Neural crest cell (in vitro differentiated cells): ENCODE data around the gene STX17. TPM values are rescaled to one million over a fixed set of nuclear protein-coding genes. Genes with fewer than 3 reads are reported as not detected.

Experiments used
- DNase-seq: peaks from one replicate; pipeline ENCODE4 v3.0.0; 2021; ENCODE audit warnings: low read depth, mixed read lengths, low spot score
- H3K27ac Mint-ChIP-seq: one replicate; pipeline ENCODE4 v1.8.0; 2021; ENCODE audit warnings: mild to moderate bottlenecking, mixed read lengths; ENCODE audit not compliant: unreplicated experiment
- H3K27me3 Mint-ChIP-seq: 2 replicates; pipeline ENCODE4 v1.8.0; 2021; ENCODE audit warnings: low read depth, mild to moderate bottlenecking, mixed read lengths
- H3K36me3 Mint-ChIP-seq: 2 replicates; pipeline ENCODE4 v1.8.0; 2021; ENCODE audit warnings: low read depth, mild to moderate bottlenecking, mixed read lengths
- H3K4me1 Mint-ChIP-seq: 2 replicates; pipeline ENCODE4 v1.8.0; 2021; ENCODE audit warnings: mixed read lengths
- H3K4me3 Mint-ChIP-seq: one replicate; pipeline ENCODE4 v1.8.0; 2021; ENCODE audit warnings: mild to moderate bottlenecking, mixed read lengths
- H3K9me3 Mint-ChIP-seq: 2 replicates; pipeline ENCODE4 v1.8.0; 2021; ENCODE audit warnings: mixed read lengths
- total RNA-seq: library from RNA; stranded (reverse); gene quantifications from 2 replicates; pipeline ENCODE4 v1.2.1, GENCODE V29; 2021
- TF ChIP-seq, protein P1 (sequence below): fragments of 200-600 bp; sonication (generic); conservative IDR thresholded peaks from 2 replicates; pipeline ENCODE4 v1.5.0; 2021; ENCODE audit warnings: antibody characterized with exemption, mild to moderate bottlenecking

The STX17 gene
- total RNA-seq, 1 donor from 2014 or later, result 24.3 TPM

DNA sequence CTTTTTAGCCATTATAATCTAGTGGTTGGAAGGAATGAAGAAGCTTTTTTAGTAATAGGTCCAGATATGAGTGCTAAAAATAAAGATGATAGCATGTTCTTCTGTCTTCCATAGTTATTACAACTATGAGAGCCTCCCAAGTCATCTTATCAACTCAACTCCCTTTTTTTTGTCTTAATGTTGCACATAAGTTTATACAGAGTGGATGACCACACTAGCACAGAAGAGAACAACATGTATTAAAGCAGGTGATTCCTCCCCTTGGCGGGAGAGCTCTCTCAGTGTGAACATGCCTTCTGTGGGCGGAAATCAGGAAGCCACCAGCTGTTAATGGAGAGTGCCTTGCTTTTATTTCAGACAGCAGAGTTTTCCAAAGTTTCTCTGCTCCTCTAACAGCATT is 40.1 kb upstream of the STX17 start:
- H3K27me3 Mint-ChIP-seq, result no peaks in the 10 kb centered on the region
- H3K36me3 Mint-ChIP-seq, result no peaks in the 10 kb centered on the region
- H3K27ac Mint-ChIP-seq, result no peak overlapping the region
- H3K4me1 Mint-ChIP-seq, result peaks cover 12% of the 10 kb centered on the region
- DNase-seq, result no peak
- TF ChIP-seq, protein P1, sequence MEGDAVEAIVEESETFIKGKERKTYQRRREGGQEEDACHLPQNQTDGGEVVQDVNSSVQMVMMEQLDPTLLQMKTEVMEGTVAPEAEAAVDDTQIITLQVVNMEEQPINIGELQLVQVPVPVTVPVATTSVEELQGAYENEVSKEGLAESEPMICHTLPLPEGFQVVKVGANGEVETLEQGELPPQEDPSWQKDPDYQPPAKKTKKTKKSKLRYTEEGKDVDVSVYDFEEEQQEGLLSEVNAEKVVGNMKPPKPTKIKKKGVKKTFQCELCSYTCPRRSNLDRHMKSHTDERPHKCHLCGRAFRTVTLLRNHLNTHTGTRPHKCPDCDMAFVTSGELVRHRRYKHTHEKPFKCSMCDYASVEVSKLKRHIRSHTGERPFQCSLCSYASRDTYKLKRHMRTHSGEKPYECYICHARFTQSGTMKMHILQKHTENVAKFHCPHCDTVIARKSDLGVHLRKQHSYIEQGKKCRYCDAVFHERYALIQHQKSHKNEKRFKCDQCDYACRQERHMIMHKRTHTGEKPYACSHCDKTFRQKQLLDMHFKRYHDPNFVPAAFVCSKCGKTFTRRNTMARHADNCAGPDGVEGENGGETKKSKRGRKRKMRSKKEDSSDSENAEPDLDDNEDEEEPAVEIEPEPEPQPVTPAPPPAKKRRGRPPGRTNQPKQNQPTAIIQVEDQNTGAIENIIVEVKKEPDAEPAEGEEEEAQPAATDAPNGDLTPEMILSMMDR, result no peak
- no peaks in the 10 kb centered on the region for H3K9me3 Mint-ChIP-seq
- H3K4me3 Mint-ChIP-seq, result no peak overlapping the region

DNA sequence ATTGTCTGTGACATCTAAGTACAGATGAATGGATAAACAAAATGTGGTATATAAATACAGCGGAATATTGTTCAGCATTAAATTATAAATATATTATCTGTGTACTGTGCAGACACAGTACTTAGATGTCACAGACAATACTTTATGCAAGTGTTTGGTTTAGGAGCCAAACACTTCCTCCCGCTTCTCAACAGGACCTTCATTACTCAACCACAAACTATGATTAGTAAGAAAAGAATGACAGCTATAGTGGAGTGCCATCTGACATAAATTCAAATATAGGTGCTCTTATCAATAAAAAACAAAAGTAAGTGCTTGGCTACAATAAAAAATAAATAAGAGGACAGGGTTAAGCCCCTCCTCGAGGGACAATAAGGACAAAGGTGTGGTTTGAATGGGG is 38.9 kb upstream of the STX17 start:
- no peaks in the 10 kb centered on the region for H3K36me3 Mint-ChIP-seq
- no peaks in the 10 kb centered on the region for H3K9me3 Mint-ChIP-seq
- H3K27ac Mint-ChIP-seq, result no peak overlapping the region
- peaks cover 11% of the 10 kb centered on the region for H3K4me1 Mint-ChIP-seq
- no peak for DNase-seq
- TF ChIP-seq, protein P1, result no peak
- H3K4me3 Mint-ChIP-seq, result no peak overlapping the region
- H3K27me3 Mint-ChIP-seq, result no peaks in the 10 kb centered on the region

DNA sequence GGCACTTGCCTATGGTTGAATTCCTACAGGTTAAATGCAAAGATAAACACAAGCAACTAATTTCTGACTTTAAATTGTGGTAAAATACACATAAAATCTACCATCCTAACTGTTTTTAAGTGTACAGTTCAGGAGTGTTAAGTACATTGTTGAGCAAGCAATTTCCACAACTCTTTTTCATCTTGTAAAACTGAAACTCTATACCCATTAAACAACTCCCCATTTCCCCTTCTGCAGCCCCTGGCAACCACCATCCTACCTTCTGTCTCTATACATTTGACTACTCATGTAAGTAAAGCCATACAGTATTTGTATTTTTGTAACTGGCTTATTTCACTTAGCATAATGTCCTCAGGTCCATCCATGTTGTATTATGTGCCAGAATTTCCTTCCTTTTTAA is 38.5 kb upstream of the STX17 start:
- no peaks in the 10 kb centered on the region for H3K36me3 Mint-ChIP-seq
- TF ChIP-seq, protein P1, result no peak
- no peak for DNase-seq
- no peaks in the 10 kb centered on the region for H3K27me3 Mint-ChIP-seq
- no peak overlapping the region for H3K27ac Mint-ChIP-seq
- peaks cover 7% of the 10 kb centered on the region for H3K4me1 Mint-ChIP-seq
- H3K9me3 Mint-ChIP-seq, result no peaks in the 10 kb centered on the region
- no peak overlapping the region for H3K4me3 Mint-ChIP-seq

DNA sequence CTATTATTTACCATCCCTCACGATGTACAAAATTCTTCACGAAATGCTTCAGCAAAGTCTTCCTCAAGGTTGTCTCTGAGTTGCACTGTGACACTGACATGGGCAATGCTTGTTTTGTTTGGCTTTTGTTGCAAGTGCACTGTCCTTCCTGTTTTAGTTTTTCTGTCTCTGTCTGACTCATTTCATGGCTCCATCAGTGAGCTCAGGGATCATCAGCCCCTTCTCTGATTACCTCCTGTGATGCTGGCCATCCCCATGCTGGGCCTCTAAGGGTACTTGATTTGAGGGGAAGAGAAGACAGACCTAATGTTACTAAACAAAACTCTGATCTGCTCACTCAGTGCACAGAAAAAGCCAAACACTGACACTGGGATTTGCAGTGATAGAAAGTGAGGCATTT is 37.6 kb upstream of the STX17 start:
- Mint-ChIP-seq H3K9me3 (no peaks in the 10 kb centered on the region), H3K36me3 (no peaks in the 10 kb centered on the region), H3K4me1 (no peaks in the 10 kb centered on the region), H3K27me3 (no peaks in the 10 kb centered on the region), H3K27ac (no peak overlapping the region), H3K4me3 (no peak overlapping the region)
- DNase-seq, result no peak
- TF ChIP-seq, protein P1, result no peak

DNA sequence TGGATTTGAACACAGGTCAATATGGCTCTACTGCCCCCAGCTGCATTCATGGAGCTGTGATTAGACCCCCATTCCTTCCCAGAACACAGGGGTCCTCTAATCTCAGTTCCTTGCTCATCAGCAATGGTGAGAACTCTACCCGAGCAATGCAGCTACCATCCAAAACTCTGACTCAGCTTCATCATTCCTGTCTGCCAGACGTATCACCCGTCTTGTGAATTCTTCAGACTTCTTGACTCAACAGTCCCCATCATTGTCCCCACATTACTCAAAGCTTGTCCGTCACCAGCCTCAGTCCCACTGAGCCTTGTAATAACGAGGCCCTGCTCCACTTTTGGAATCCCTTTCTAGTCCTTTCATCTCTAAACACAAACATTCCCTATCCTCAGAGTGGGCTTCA is 36.3 kb upstream of the STX17 start:
- TF ChIP-seq, protein P1, result no peak
- no peaks in the 10 kb centered on the region for H3K9me3 Mint-ChIP-seq
- DNase-seq, result no peak
- H3K36me3 Mint-ChIP-seq, result no peaks in the 10 kb centered on the region
- no peak overlapping the region for H3K4me3 Mint-ChIP-seq
- H3K27me3 Mint-ChIP-seq, result no peaks in the 10 kb centered on the region
- H3K27ac Mint-ChIP-seq, result no peak overlapping the region
- H3K4me1 Mint-ChIP-seq, result no peaks in the 10 kb centered on the region

DNA sequence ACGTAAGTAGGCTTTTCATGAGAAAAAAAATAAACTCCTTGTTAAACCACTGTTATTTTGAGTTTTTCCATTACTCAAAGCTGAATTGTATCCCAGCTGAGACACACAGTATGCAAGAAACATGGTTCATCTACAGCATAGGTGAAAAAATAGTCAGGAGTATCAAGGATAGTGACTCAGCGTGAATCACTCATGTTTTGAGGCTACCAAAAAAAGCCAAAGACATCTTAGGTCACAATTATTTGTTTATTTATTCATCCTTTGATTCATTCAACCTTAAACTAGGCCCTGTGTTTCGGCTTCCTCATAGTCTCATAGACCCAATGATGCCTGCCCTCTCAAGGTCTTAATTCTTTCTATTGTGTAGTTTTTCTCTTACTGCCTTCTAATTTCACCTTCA is 32.9 kb upstream of the STX17 start:
- TF ChIP-seq, protein P1, result no peak
- H3K4me3 Mint-ChIP-seq, result no peak overlapping the region
- no peaks in the 10 kb centered on the region for H3K4me1 Mint-ChIP-seq
- no peak overlapping the region for H3K27ac Mint-ChIP-seq
- H3K36me3 Mint-ChIP-seq, result no peaks in the 10 kb centered on the region
- H3K27me3 Mint-ChIP-seq, result no peaks in the 10 kb centered on the region
- DNase-seq, result no peak
- no peaks in the 10 kb centered on the region for H3K9me3 Mint-ChIP-seq
